ENCODE results near the gene ZRANB3. TPM values are rescaled to one million over a fixed set of nuclear protein-coding genes. Genes with fewer than 3 reads are reported as not detected.

ZRANB3 gene
- total RNA-seq, 2 experiments from 2014 or later: 11.6 to 27.0 TPM

- intact Hi-C loops (cut with micrococcal nuclease; ENCODE audit: unreplicated experiment): no loop called here
- H3K9me2 ChIP-seq (ENCODE audit: insufficient read depth, low read length): no peaks in the 10 kb centered on the region
- ChIA-PET CTCF (ENCODE audit: unreplicated experiment) (no interaction called here), POLR2A (interaction anchor here (0.6 to 1.6 kb wide), 2 partner anchors 18 to 1647 kb away, joined by 3 read pairs; no protein-coding TSS in a partner anchor)
- H3K27ac ChIP-seq (ENCODE audit: low read depth, low read length, poor library complexity, severe bottlenecking): no peak overlapping the region
- no peak overlapping the region for H3K4me3 ChIP-seq (ENCODE audit: low read depth, low read length, poor library complexity, severe bottlenecking)
- no peaks in the 10 kb centered on the region for H3K79me2 ChIP-seq (ENCODE audit: insufficient read depth, low read depth, low read length)
- no peak overlapping the region for H3K4me2 ChIP-seq (ENCODE audit: low read length)
- H3K4me1 ChIP-seq (ENCODE audit: insufficient read depth, low read length, poor library complexity, severe bottlenecking): no peaks in the 10 kb centered on the region
- H3K36me3 ChIP-seq (ENCODE audit: insufficient read depth, low read length): peaks cover 69% of the 10 kb centered on the region
- no peak overlapping the region for H2AFZ ChIP-seq (ENCODE audit: low read length)
- no TSS peak for BruUV-seq (replicated peaks)
- no peaks in the 10 kb centered on the region for H3K9me3 ChIP-seq (ENCODE audit: low read length)
- no peak for DNase-seq (ENCODE audit: low spot score)
- no peaks in the 10 kb centered on the region for H4K20me1 ChIP-seq (ENCODE audit: insufficient read depth, low read length)
- TF ChIP-seq CTCF (conservative IDR thresholded peaks at IDR 0.05; ENCODE audit: low read length) (no peak), EZH2phosphoT487 (IDR thresholded peaks at IDR 0.05; ENCODE audit: borderline replicate concordance, low read depth, low read length) (no peak)
Measured at GRCh38 chr2:135150725-135151124, 380.3 kb downstream of the ZRANB3 start.

GRCh38 chr2:135149251-135149650 lies 381.8 kb downstream of the ZRANB3 start:
- Histone ChIP-seq H3K9me2 (ENCODE audit: insufficient read depth, low read length) (no peaks in the 10 kb centered on the region), H3K79me2 (ENCODE audit: insufficient read depth, low read depth, low read length) (no peaks in the 10 kb centered on the region), H3K4me1 (ENCODE audit: insufficient read depth, low read length, poor library complexity, severe bottlenecking) (no peaks in the 10 kb centered on the region), H3K9me3 (ENCODE audit: low read length) (0 out of 2 replicates have a peak, but pooled peaks cover 6% of the 10 kb centered on the region), H3K36me3 (ENCODE audit: insufficient read depth, low read length) (peaks cover 69% of the 10 kb centered on the region), H3K4me3 (ENCODE audit: low read depth, low read length, poor library complexity, severe bottlenecking) (no peak overlapping the region), H3K4me2 (ENCODE audit: low read length) (no peak overlapping the region), H3K27ac (ENCODE audit: low read depth, low read length, poor library complexity, severe bottlenecking) (no peak overlapping the region), H4K20me1 (ENCODE audit: insufficient read depth, low read length) (no peaks in the 10 kb centered on the region), H2AFZ (ENCODE audit: low read length) (no peak overlapping the region)
- no peak for DNase-seq (ENCODE audit: low spot score)
- BruUV-seq (replicated peaks): no TSS peak
- POLR2A ChIA-PET: interaction anchor here (0.6 to 1.6 kb wide), 2 partner anchors 17 to 525 kb away, joined by 3 read pairs; no protein-coding TSS in a partner anchor
- intact Hi-C loops (cut with micrococcal nuclease; ENCODE audit: unreplicated experiment): no loop called here
- CTCF ChIA-PET (ENCODE audit: unreplicated experiment): no interaction called here
- TF ChIP-seq EZH2phosphoT487 (IDR thresholded peaks at IDR 0.05; ENCODE audit: borderline replicate concordance, low read depth, low read length): no peak
- no peak for TF ChIP-seq CTCF (conservative IDR thresholded peaks at IDR 0.05; ENCODE audit: low read length)

GRCh38 chr2:135144343-135144742 lies 386.7 kb downstream of the ZRANB3 start:
- Histone ChIP-seq H3K4me1 (ENCODE audit: insufficient read depth, low read length, poor library complexity, severe bottlenecking) (no peaks in the 10 kb centered on the region), H4K20me1 (ENCODE audit: insufficient read depth, low read length) (no peaks in the 10 kb centered on the region), H3K36me3 (ENCODE audit: insufficient read depth, low read length) (peaks cover 65% of the 10 kb centered on the region), H3K4me2 (ENCODE audit: low read length) (no peak overlapping the region), H3K4me3 (ENCODE audit: low read depth, low read length, poor library complexity, severe bottlenecking) (no peak overlapping the region), H2AFZ (ENCODE audit: low read length) (no peak overlapping the region), H3K79me2 (ENCODE audit: insufficient read depth, low read depth, low read length) (no peaks in the 10 kb centered on the region), H3K27ac (ENCODE audit: low read depth, low read length, poor library complexity, severe bottlenecking) (no peak overlapping the region), H3K9me2 (ENCODE audit: insufficient read depth, low read length) (no peaks in the 10 kb centered on the region), H3K9me3 (ENCODE audit: low read length) (peaks cover 24% of the 10 kb centered on the region; the same call in 1 of the 2 replicates)
- BruUV-seq (replicated peaks): no TSS peak
- no peak for TF ChIP-seq EZH2phosphoT487 (IDR thresholded peaks at IDR 0.05; ENCODE audit: borderline replicate concordance, low read depth, low read length)
- no peak for TF ChIP-seq CTCF (conservative IDR thresholded peaks at IDR 0.05; ENCODE audit: low read length)
- intact Hi-C loops (cut with micrococcal nuclease; ENCODE audit: unreplicated experiment): no loop called here
- CTCF ChIA-PET (ENCODE audit: unreplicated experiment): no interaction called here
- no peak for DNase-seq (ENCODE audit: low spot score)
- POLR2A ChIA-PET: no interaction called here

All from OCI-LY7 (cell line).